HG03095 (cell line): ENCODE results near the gene IGFL3.

Experiments
- ATAC-seq: cut with Tn5 transposase; IDR thresholded peaks from one replicate; pipeline ENCODE4 v1.9.1; 2021; ENCODE audit warnings: moderate library complexity; ENCODE audit not compliant: unreplicated experiment

IGFL3 gene

GRCh38 chr19:46077815-46078167 is 46.7 kb downstream of the IGFL3 start:
- ATAC-seq, result no peak

DNA sequence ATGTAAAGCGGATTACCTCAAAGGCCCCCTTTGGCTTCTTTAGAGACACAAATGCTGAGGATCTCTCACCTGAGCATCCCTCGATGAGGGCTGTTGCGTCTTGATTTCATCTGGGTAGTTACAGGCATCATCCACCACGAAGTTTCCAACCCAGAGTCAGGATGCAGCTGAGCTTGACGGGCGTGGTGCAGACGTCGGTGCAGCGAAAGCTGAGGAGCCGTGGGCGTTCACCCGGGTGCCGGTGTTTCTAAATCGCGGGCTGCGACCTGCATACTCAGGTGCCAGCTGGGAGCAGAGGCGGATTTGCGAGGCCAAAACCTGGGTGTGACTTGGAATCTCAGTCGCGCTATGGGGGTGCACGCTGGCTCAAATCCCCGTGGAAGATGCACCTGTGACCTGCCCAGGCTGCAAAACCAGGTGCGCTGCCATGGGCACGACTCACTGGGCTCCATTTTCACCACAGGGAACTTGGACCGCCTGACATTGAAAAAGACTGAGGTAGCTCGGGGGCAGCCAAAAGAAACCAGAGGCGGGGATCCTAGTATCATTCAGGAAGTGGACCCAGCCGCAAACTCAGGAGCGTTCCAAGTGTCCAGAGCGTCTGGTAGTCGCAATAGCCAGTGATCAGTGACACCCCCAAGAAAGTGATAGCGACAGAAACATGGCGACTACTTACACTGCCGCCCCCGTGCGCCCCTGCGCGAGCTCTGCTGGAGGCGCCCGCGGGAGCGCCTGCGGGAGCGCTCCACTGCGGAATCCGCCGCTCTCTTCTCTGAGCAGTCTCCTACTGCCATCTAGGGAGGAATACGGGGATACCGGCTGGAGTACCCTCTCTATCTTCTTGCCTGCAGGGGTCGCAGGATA is 47.3 kb downstream of the IGFL3 start:
- ATAC-seq, result no peak

DNA sequence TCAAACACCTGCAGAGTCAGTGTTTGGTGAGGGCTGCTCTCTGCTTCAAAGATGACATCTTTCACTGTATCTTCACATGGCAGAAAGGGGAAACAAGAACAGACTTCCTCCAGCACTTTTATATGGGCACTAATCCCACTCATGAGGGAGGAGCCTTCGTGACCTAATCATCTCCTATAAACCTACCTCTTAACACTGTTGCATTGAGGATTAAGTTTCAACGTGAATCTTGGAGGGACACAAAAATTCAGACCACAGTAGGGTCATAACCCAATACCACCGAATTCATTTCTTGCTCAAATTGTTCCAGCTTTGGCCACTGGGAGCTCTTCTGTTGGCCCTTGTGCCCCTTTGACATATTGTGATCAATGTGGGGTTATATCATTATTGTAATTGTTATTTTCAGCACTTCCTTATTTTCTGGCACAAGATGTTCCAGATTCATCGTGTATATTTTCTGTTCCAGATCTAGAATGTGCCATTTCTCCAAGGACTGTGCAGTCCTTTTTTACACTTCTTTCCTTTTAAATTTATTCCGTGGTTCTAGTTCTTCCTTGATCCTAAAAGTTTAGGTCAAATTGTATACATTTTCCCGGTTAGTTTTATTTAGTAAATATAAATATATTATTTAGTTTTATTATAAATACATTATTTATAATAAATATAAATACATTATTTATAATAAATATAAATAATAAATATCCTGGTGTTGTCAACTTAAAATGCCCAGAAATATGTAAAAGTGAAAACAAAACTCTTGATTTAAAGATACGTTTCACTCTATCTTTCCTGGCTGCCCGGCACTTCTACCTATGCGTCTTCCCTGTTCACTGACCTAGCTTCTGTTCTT is 48.2 kb downstream of the IGFL3 start:
- no peak for ATAC-seq

DNA sequence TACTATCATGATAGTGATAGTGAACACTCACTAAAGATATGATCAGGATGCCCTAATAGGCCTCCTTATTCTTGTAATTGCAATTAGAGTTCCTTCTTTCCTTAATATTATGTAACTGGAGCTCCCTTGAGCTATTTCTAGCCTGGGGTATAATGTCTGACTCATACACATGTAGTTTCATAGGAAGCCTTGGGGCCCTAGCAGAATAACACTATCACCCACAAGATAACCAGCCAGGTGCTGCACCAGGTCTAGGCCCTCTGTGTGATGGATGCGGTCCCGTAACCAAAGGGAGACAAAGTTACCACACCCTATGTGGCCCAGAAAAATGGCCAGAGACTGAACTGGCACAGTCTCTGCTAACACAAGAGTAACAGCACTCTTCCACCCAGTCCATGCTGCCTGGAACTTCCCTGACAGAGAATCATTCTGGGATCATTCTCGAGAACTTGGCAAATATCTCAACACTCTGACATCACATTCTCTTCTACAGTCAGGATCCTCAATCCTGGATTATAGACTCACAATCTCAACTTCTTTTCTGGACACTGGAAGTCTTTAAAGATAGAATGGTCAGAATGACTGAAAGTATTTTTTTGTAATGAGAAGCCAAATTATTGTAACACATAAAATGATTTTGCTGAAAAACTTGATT is 51.1 kb downstream of the IGFL3 start:
- no peak for ATAC-seq
